ENCODE data around the gene ADGRV1.
A peak's percentile ranks its signal among the peaks of the same experiment; 100 is the strongest.
"Not testable (repeated sequence)": the region's sequence is repeated elsewhere in the genome, so short reads cannot be mapped to it uniquely, and the experiment has no call there.

ADGRV1 gene

DNA sequence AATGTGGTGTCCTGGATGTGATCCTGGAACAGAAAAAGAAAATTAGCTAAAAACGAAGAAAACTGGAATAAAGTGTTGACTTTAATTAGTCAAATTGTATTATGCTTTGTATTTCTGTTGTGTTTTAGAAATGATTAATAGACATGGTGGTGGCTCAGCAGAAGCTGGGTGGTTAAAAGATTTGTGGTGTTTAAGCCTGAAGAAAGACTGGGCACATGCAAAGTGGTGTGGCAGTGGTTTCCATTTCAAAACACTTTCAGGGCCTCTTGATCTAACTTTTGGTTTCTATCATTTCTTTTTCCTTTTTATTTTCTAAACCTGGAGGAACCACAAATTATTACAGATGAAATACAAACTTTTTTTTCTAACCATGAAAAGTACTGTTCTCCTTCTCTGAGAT is 44.1 kb downstream of the ADGRV1 start:
- no peak for DNase-seq

GRCh38 chr5:90606539-90606938 is 47.9 kb downstream of the ADGRV1 start:
- peak; percentile 17 for DNase-seq

- no peak for DNase-seq
Measured at GRCh38 chr5:90612919-90613318, 54.3 kb downstream of the ADGRV1 start.

- no peak for DNase-seq
Measured at GRCh38 chr5:90613459-90613858, 54.9 kb downstream of the ADGRV1 start.

DNA sequence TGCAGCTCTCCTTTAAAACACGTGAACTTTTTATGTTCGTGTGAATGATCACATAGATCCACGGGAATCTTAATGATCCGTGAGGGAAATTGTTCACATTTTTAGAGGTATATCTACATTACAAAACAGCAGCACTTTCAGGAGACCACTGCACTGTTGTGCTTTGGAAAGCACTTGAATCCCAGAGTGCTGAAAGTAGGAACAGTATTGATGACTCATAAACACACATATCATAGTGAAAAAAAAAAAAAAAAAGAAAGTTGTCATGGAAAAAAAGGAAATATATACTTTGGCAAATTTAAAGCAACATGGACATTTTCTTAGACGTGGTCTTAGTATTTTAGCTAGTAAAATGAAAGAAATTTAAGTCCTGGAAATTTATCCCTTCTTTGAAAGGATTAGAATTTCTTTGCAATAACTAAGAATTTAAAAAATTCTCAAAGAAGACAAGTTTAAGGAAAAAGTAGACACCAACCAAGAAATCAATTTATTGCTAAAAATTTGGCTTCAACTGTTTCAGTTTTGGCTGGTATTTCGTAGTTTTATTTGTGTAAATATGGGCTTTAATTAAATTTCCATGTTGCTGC is 55.4 kb downstream of the ADGRV1 start:
- no peak for DNase-seq

DNA sequence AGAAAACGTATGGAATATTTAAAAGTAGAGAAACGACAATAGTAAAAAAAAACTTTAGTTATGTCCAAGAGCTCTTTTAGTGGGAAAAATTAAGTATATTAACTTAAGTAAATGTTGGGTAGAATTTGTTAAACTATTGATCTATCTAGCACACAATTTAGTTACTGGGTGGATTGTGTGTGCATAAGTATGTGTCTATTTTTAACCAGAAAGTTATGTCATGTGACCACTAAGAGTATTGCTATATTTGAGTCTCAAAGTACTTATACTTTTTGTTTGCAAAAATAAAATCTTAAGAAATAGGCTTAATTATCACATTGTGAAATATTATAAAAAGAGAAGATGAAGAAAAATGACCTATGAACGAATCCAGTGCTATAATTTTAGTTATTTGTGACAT is 56.8 kb downstream of the ADGRV1 start:
- no peak for DNase-seq

- no peak for DNase-seq
Measured at GRCh38 chr5:90618071-90618470, 59.5 kb downstream of the ADGRV1 start.

GRCh38 chr5:90619762-90620161 is 61.2 kb downstream of the ADGRV1 start:
- DNase-seq = not testable (repeated sequence)

DNA sequence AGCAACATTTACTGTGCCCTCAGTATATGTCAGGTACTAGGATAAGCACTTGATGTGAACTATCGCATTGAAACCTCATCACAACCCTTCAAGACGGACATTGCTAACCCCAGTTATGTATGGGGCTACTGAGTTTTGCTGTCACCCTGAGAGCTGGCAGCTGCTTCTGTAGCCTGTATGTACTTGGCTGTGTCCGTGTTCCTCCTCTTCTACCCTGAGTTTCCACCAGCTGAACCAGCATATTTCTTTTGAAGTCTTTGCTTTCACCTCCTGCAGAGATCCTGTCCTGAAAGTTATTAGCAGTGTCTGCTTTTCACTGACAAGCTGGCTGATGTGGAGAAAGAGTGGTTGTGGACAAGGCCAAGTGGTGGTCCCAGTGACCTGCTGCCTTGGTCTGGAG is 63.3 kb downstream of the ADGRV1 start:
- peak; percentile 29 for DNase-seq

GRCh38 chr5:90626493-90626892 is 67.9 kb downstream of the ADGRV1 start:
- DNase-seq = no peak

DNA sequence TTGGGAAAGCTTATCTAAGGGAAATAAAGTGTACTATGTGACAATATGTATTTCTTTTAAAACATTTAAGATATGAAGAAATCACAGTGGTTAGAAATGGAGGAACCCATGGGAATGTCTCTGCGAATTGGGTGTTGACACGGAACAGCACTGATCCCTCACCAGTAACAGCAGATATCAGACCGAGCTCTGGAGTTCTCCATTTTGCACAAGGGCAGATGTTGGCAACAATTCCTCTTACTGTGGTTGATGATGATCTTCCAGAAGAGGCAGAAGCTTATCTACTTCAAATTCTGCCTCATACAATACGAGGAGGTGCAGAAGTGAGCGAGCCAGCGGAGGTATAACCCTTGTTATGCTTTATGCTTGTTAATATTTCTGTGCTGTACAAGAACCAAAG is 69.9 kb downstream of the ADGRV1 start:
- no peak for DNase-seq

DNA sequence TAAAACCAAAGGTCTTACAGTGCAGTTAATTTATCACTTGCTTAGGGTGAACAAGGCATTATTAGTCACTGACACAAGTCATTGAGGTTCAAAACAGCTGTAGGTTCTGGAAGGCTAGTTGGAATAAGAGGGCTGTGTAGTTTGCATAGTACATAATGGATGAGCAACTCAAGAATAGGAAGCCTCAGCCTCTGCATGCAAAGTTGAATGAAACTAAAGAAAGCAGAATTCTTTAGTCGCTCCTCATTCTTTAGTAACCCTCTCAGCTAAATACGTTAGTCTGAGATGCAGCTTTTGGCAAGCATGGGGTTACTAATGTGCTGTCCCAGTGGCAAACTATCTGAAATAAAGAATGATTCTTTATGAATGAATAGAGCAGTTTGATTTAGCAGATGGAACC is 74.2 kb downstream of the ADGRV1 start:
- DNase-seq = no peak

DNA sequence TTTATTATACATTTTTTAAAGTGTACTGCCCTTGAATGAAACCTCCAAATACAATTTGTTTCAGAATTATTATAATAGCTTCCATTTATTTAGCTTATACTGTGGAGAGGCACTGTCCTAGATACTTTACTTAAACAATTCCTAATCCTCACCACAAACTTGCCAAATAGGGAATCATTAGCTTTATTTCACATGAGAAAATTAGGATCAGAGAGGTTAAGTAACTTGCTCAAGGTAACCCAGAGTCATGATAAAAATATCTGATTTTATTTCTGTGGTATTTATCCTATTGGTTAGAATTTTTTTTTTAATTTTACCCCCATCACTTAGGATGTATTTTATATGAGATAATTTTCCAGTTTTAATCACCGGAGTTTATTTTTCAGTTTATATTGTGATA is 78.4 kb downstream of the ADGRV1 start:
- DNase-seq = no peak

GRCh38 chr5:90637731-90638130 is 79.1 kb downstream of the ADGRV1 start:
- no peak for DNase-seq

DNA sequence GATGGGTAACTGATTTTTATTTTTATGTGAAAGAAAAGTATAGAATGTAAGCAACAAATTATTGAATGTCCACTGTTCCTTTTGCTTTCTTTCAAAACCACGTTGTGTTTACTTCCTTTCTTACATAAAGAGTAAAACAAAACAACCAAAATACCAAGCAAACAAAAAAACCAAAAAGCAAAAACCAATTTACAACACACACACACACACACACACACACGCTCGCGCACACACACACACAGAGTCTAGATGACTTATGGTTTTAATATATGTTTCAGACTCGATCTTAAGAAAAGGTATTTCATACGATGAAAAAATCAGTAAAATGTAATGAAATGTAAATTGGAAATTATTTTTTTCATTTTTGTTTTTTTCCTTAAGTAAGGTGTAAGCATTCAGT is 80.3 kb downstream of the ADGRV1 start:
- no peak for DNase-seq

- peak; percentile 79 for DNase-seq
Measured at GRCh38 chr5:90640484-90641059, 82.0 kb downstream of the ADGRV1 start.

GRCh38 chr5:90641528-90641927 is 82.9 kb downstream of the ADGRV1 start:
- peak; percentile 22 for DNase-seq

DNA sequence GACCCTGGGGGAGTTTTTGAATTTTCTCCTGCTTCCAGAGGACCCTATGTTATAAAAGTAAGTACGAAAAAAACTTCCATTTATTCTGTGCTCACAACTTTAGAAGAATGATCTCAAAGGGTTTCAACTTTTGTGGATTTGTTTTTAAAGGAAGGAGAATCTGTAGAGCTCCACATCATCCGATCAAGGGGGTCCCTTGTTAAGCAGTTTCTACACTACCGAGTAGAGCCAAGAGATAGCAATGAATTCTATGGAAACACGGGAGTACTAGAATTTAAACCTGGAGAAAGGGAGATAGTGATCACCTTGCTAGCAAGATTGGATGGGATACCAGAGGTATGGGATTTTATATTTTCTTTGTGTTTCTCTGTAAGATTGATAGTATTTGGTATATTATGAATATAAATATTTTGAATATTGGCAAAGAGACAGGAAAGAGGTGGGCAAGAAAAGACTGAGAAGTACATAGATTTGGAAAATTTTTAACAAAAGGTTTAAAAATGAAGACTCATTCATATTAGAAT is 84.2 kb downstream of the ADGRV1 start:
- no peak for DNase-seq

- DNase-seq = no peak
Measured at GRCh38 chr5:90644132-90644531, 85.5 kb downstream of the ADGRV1 start.

DNA sequence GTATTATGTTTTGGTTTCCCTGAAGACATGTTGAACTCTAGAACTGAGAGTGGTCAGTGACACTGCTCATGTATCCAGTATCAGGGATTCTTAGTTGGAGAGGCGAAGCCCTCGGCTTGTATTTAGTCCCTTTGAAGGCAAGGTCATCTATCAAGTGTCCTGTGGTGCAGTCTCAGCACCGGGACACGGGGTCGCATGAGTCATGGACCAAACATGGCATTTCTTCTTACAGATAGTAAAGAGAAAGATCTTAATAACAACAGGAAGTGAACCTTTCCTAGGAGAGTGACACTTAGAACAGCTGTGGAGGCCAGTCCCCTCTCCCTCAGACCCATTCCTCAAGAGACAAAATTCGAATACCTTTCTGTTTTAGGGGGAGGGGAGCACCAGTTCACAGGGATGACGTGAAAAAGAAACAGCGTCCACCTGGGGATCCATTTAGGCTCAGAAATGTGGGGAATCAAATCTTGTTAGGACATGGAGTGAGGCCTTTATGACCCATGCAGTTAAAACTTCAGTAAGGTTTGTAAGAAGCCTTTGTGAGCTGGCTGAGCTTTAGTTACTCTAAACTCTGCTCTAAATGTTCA is 86.5 kb downstream of the ADGRV1 start:
- no peak for DNase-seq

GRCh38 chr5:90650767-90651166 is 92.2 kb downstream of the ADGRV1 start:
- no peak for DNase-seq

- no peak for DNase-seq
Measured at GRCh38 chr5:90654215-90654614, 95.6 kb downstream of the ADGRV1 start.

- DNase-seq = no peak
Measured at GRCh38 chr5:90655423-90655822, 96.8 kb downstream of the ADGRV1 start.

- DNase-seq = no peak
Measured at GRCh38 chr5:90657030-90657429, 98.4 kb downstream of the ADGRV1 start.

DNA sequence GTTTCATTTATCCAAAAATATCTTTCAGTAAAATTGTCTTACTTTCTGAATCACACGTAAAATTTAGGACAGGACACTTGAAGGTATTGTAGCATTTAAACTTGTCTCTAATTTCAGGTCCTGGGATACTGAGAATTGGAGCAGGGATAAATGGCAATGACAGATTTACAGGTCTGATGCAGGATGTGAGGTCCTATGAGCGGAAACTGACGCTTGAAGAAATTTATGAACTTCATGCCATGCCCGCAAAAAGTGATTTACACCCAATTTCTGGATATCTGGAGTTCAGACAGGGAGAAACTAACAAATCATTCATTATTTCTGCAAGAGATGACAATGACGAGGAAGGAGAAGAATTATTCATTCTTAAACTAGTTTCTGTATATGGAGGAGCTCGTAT is 99.2 kb downstream of the ADGRV1 start:
- no peak for DNase-seq
